Measurements from ENCODE around the gene TICAM1.
"Not testable (repeated sequence)": the region's sequence is repeated elsewhere in the genome, so short reads cannot be mapped to it uniquely, and the experiment has no call there.

Gene TICAM1

DNA sequence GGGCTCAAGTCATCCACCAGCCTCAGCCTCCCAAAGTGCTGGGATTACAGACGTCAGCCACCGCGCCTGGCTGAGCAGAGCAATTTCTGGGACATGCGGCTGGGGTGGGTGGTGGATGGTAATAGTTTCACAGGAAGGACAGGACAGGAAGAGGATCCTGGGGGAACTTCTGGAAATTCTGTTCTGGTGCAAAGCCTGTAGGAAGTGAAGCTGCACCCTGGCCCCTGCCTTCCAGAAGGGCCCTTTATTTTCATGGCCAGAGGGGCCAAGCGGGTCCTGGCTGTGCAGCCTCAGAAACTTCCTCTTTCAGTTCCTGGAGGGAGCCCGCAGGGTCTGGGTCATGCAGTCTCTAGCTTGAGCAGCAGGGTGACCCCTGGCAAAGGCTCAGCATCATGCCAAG, 24.3 kb downstream of the TICAM1 start:
- ChIA-PET POLR2A (no interaction called here), CTCF (interaction anchor here (1.1 to 11.6 kb wide), 5 partner anchors 16 to 223 kb away, joined by 4 to 242 read pairs (median 76); partner anchors contain the start of gene FEM1A)
- no peak for DNase-seq (ENCODE audit: extremely low spot score)
- no peak for TF ChIP-seq CTCF (IDR thresholded peaks at IDR 0.05; ENCODE audit: control extremely low read depth, extremely low read depth, low read depth, missing control alignments)

GRCh38 chr19:4806384-4806783, 25.1 kb downstream of the TICAM1 start:
- TF ChIP-seq CTCF (IDR thresholded peaks at IDR 0.05; ENCODE audit: control extremely low read depth, extremely low read depth, low read depth, missing control alignments), result no peak
- no peak for DNase-seq (ENCODE audit: extremely low spot score)
- CTCF ChIA-PET, result interaction anchor here (1.1 to 11.6 kb wide), 5 partner anchors 15 to 224 kb away, joined by 4 to 242 read pairs (median 76); partner anchors contain the start of gene FEM1A
- POLR2A ChIA-PET, result no interaction called here

- CTCF ChIA-PET, result interaction anchor here (0.9 to 11.6 kb wide), 13 partner anchors 11 to 225 kb away, joined by 3 to 242 read pairs (median 6); partner anchors contain the start of genes FEM1A and PLIN3
- POLR2A ChIA-PET; DNase-seq (ENCODE audit: extremely low spot score): not testable (repeated sequence)
These were observed 26.4 kb downstream of the TICAM1 start for GRCh38 chr19:4805140-4805539.

DNA sequence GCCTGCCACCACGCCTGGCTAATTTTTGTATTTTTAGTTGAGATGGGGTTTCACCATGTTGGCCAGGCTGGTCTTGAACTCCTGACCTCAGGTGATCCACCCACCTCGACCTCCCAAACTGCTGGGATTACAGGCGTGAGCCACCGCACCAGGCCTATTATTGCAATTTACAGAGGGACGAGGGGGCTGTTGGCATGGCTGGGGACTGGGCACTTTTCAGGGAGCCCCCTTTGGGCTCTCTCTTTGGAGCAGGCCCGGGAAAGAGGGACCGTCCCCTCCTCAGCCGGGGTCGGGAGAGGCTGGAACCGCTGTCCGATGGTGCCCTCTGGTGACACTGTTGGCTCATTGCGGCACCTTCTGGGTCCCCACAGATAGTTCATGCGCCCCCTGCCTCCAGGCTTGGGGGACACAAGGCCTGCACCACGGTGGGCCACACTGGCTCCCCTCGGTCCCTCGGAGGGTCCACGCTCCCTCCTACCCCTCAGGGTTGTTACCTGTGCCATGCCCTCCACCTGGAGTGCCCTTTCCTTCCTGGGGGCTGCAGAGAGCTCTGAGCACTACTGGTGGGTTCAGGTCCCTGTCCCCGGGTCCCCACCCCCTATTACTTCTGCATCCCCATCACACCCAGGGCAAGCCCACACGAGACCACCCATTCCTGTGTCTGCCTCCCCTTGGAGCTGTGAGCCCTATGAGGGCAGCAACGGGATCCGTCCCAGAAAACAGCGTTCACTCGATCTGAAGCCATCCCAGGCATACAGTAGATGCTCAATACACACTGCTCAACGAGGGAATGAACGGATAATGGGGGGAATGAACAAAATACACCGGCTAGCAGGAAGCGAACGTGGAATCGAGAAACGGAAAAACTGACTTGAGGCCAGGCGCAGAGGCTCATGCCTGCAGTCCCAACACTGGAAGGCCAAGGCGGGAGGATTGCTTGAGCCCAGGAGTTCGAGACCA, 27.5 kb downstream of the TICAM1 start:
- ChIA-PET CTCF (interaction anchor here (0.7 to 11.6 kb wide), 17 partner anchors 10 to 232 kb away, joined by 3 to 242 read pairs (median 5); partner anchors contain the start of gene FEM1A), POLR2A (no interaction called here)
- DNase-seq (ENCODE audit: extremely low spot score), result peak; percentile 84
- TF ChIP-seq CTCF (IDR thresholded peaks at IDR 0.05; ENCODE audit: control extremely low read depth, extremely low read depth, low read depth, missing control alignments), result peak; percentile 89

- CTCF ChIA-PET, result interaction anchor here (1.2 to 3.5 kb wide), 3 partner anchors 12 to 109 kb away, joined by 3 to 21 read pairs (median 10); partner anchors contain the start of gene FEM1A
- POLR2A ChIA-PET, result no interaction called here
- no peak for TF ChIP-seq CTCF (IDR thresholded peaks at IDR 0.05; ENCODE audit: control extremely low read depth, extremely low read depth, low read depth, missing control alignments)
- DNase-seq (ENCODE audit: extremely low spot score), result no peak
These were observed 28.8 kb downstream of the TICAM1 start for GRCh38 chr19:4802711-4803110.

DNA sequence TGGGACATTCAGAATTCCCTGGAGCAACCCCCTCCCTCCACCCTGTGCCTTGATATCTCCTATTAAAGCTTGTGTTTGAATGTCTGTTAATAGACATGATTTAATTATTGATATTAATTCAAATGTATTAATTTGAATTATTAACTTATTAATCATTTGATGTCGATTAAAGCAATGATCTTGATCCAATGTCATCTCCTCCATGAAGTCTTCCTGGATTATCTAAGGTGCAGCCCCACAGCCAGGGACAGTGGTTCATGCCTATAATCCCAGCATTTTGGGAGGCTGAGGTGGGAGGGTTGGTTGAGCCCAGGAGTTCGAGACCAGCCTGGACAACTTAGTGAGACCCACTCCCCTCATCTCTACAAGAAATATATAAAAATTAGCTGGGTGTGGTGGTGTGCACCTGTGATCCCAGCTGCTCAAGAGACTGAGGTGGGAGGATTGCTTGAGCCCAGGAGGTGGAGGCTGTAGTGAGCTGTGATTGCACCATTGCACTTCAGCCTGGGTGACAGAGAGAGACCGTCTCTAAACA, 30.4 kb downstream of the TICAM1 start:
- no peak for TF ChIP-seq CTCF (IDR thresholded peaks at IDR 0.05; ENCODE audit: control extremely low read depth, extremely low read depth, low read depth, missing control alignments)
- DNase-seq (ENCODE audit: extremely low spot score), result no peak
- CTCF ChIA-PET, result interaction anchor here (1.8 to 3.1 kb wide), 2 partner anchors 10 to 68 kb away, joined by 9 to 12 read pairs; partner anchors contain the start of gene FEM1A
- POLR2A ChIA-PET, result interaction anchor here (0.5 kb wide), 1 partner anchor 752 kb away, joined by 3 read pairs; no protein-coding TSS in a partner anchor
